ENCODE results near the gene CNN2.

CNN2 gene

DNA sequence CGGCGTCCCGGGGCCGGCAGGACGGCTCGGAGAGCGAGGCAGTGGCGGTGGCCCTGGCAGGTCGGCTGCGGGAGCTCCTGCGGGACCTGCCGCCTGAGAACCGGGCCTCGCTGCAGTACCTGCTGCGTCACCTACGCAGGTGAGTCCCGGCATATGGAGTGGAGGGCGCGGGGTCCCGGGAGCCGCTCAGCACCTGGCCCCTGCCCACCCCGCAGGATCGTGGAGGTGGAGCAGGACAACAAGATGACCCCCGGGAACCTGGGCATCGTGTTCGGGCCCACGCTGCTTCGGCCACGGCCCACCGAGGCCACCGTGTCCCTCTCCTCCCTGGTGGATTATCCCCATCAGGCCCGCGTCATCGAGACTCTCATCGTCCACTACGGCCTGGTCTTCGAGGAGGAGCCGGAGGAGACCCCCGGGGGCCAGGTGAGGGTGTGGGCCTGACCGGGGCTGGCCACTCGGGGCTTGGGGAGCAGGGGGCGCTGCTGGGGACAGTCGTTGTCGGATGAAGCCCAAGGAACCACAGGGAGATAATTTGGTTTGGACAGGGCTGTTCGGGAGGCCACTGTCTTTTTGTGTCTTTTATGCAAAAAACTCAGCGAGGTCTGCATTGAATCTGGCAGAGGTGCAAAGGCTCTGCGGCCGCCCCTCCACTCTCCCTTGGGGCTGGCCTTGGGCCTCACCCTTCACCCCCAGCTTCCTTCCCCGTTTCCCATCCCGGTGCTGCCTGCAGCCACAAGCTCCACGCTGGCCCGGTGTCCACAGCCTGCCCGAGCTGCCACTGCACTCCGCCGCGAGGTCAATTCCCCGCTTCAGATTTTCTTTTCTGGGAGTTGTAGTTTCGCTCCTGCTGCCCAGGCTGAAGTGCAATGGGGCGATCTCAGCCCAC, 56.8 kb downstream of the CNN2 start:
- TF ChIP-seq GATA3 (IDR thresholded peaks at IDR 0.05; ENCODE audit: low read depth, low read length) (no peak), GATA2 (IDR thresholded peaks at IDR 0.05; ENCODE audit: low read depth, low read length) (no peak)

DNA sequence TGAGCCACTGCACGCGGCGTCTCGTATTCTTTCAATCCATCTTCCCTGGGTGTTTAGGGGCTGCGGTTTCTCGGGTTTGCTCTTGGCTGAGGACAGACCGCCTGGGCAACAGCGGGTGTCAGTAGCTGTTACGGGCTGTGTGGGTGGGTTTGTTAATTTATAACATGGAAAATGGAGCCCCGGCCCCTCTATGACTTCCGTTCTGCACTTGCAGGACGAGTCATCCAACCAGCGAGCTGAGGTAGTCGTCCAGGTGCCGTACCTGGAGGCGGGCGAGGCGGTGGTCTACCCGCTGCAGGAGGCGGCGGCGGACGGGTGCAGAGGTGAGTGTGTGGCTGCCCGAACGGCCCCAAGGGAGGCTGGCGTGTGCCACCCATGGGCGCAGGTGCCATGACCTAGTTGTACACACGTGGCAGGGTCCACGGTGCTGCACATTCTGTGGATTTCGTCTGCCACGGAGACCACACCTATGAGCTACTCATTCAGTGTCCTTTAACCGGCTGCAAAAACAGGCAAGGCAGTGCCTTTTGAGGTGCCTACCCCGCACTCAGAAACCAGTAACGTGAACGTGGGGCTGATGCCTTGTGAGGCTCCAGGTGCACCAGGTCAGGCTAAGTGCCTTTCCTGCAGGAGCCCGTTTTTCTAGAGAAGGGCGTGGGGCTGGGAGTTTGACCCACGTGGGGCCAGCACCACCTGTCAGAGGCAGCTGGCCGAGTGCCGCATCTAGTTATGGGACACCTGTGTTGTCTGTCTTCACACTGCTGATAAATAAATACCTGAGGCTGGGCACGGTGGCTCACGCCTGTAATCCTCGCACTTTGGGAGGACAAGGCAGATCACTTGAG, 57.8 kb downstream of the CNN2 start:
- TF ChIP-seq GATA3 (IDR thresholded peaks at IDR 0.05; ENCODE audit: low read depth, low read length) (no peak), GATA2 (IDR thresholded peaks at IDR 0.05; ENCODE audit: low read depth, low read length) (no peak)

- TF ChIP-seq GATA2 (IDR thresholded peaks at IDR 0.05; ENCODE audit: low read depth, low read length) (no peak), GATA3 (IDR thresholded peaks at IDR 0.05; ENCODE audit: low read depth, low read length) (no peak)
Observed at GRCh38 chr19:1085053-1085658, 58.7 kb downstream of the CNN2 start.

- TF ChIP-seq GATA2 (IDR thresholded peaks at IDR 0.05; ENCODE audit: low read depth, low read length) (no peak), GATA3 (IDR thresholded peaks at IDR 0.05; ENCODE audit: low read depth, low read length) (no peak)
Observed at GRCh38 chr19:1085676-1086442, 59.5 kb downstream of the CNN2 start.

DNA sequence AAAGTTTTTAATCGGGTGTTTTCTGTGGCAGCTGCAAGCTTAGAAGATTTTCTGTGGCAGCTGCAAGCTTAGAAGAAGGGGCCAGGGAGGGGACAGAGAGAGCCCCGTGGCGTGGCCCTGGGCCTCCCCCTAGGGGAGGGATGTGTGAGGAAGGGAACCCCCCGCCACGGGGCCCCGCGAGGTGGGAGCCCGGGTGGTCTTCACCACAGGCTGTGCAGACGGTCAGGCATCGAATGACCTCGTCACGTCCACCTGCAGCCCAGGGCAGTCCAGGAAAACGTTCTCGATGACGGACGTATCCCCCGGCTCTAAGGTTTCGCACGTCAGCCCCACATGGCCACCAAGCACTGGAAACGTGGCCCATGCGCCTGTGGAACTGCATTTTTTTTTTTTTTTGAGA, 60.2 kb downstream of the CNN2 start:
- no peak for TF ChIP-seq GATA2 (IDR thresholded peaks at IDR 0.05; ENCODE audit: low read depth, low read length)
- no peak for TF ChIP-seq GATA3 (IDR thresholded peaks at IDR 0.05; ENCODE audit: low read depth, low read length)

DNA sequence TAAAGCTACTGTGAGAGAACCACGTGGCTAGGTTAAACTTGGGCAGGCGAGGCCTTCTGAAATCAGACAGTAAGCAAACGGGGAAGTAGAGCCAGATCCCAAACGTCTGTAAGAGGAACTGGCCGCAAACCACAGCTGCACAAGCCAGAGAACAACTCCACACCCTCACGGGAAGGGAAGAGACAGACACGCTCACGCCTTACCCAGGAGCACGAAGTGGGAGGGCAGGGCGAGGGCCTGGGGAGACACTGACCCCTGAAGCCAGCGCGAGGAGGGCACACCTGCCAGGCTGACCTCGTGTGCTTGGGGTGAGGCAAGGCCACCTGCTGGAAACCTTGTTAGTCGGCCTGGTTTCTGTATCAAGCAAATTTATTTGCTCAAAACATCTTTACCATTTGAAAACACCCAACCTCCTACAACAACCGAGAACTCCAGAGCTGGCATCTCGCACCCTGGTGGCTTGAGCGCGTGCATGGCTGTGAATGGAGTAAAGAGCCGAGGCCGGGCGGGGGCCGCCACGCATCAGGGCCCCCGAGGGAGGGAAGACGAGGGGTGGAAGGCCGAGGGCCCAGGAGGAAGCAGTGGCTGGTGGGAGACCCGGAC, 61.5 kb downstream of the CNN2 start:
- TF ChIP-seq GATA2 (IDR thresholded peaks at IDR 0.05; ENCODE audit: low read depth, low read length) (no peak), GATA3 (IDR thresholded peaks at IDR 0.05; ENCODE audit: low read depth, low read length) (no peak)

GRCh38 chr19:1088416-1089010, 62.1 kb downstream of the CNN2 start:
- TF ChIP-seq GATA3 (IDR thresholded peaks at IDR 0.05; ENCODE audit: low read depth, low read length) (no peak), GATA2 (IDR thresholded peaks at IDR 0.05; ENCODE audit: low read depth, low read length) (no peak)
